Right lobe of liver (tissue), 6 donors: ENCODE measurements around the gene PRR5L. TPM values are rescaled to one million over a fixed set of nuclear protein-coding genes. Genes with fewer than 3 reads are reported as not detected.

Experiments
- ATAC-seq, 4 donors: fragments of 200-7000 bp; cut with Tn5 transposase; one replicate each; pipeline ENCODE4 v1.9.1; 2020; ENCODE audit warnings: mild to moderate bottlenecking in 4 of 4, moderate library complexity in 4 of 4
- DNase-seq, 3 donors: peaks; one replicate each; pipeline ENCODE4 v3.0.0-alpha.2; 2020
- H3K27ac ChIP-seq, 3 donors: fragments of 200-600 bp; one replicate each; pipeline ENCODE4 v1.8.0; 2022
- H3K27me3 ChIP-seq, 2 donors: fragments of 200-600 bp; one replicate each; pipeline ENCODE4 v1.8.0; 2022
- H3K36me3 ChIP-seq, 4 donors: fragments of 200-600 bp; sonication (generic) in 1 of 4; one replicate each; pipeline versions ENCODE4 v1.5.1 to v1.8.0; 2017 to 2022; ENCODE audit warnings: control low read depth in 1 of 4
- H3K4me1 ChIP-seq, 4 donors: fragments of 200-600 bp; sonication (generic) in 1 of 4; one replicate each; pipeline versions ENCODE4 v1.5.1 to v1.8.0; 2017 to 2022; ENCODE audit warnings: control low read depth in 1 of 4
- H3K4me3 ChIP-seq, 3 donors: fragments of 200-600 bp; one replicate each; pipeline ENCODE4 v1.8.0; 2022
- H3K9me3 ChIP-seq, 4 donors: fragments of 200-600 bp; sonication (generic) in 1 of 4; one replicate each; pipeline versions ENCODE4 v1.5.1 to v1.8.0; 2017 to 2022; ENCODE audit warnings: control low read depth in 1 of 4
- CTCF ChIP-seq, 4 donors: fragments of 200-600 bp in 3 of 4; fragments of 450-650 bp in 1 of 4; IDR thresholded peaks; one replicate each; pipeline versions ENCODE4 v1.5.1 to v1.8.0; 2016 to 2022; ENCODE audit warnings: antibody characterized with exemption in 4 of 4, mild to moderate bottlenecking in 2 of 4
- POLR2A ChIP-seq: fragments of 450-650 bp; IDR thresholded peaks from one replicate; pipeline ENCODE4 v1.6.1; 2017; ENCODE audit warnings: antibody characterized with exemption, mild to moderate bottlenecking
- WGBS: methylation state at CpG from one replicate; pipeline ENCODE4 v1.1.6; 2018; ENCODE audit warnings: low coverage, low lambda C conversion rate; ENCODE audit not compliant: insufficient coverage; ENCODE audit errors: missing lambda C conversion rate; 5-methylcytosine and 5-hydroxymethylcytosine counted together
- intact Hi-C, 2 donors: fragments of 100-400 bp; cut with DNase I; formaldehyde crosslinking; loops; one replicate each; pipeline versions ENCODE4 v1.11.2 to v1.14.1; 2022
- total RNA-seq, 6 experiments: library from RNA; depleted of rRNA in 2 of 6; stranded (reverse); fragments of >200 nt in 2 of 6; fragmentation: NEBNext Ultra II Directional in 3 of 6; extraction: Animal tissue kit (Norgen Biotek cat#: 25700) in 3 of 6; gene quantifications; one replicate each; pipeline versions ENCODE4 v1.1.0 to v1.2.4, GENCODE V29; 2016 to 2023
- donor health status: DM: no; HTN: yes; CAD: no.
- donor health status: DM: no; HTN: no; CAD: no.
- donor health status: DM: no; HTN: no; CAD: no.
- donor health status: DM: no; HTN: yes; CAD: no.
- donor health status: DM: no; HTN: yes; CAD: no.

The PRR5L gene
- total RNA-seq, 6 experiments from 2014 or later, result 2.2 to 4.5 (median 2.3) TPM

- H3K9me3 ChIP-seq, result no peaks in the 10 kb centered on the region
- H3K4me1 ChIP-seq, result peaks cover 0 to 10% (median 0%) of the 10 kb centered on the region in 4 donors
- DNase-seq (no peak), ATAC-seq (no peak)
- intact Hi-C loops, result no loop called here
- TF ChIP-seq CTCF (IDR thresholded peaks at IDR 0.05), result no peak
- TF ChIP-seq POLR2A, result no peak
- H3K4me3 ChIP-seq, result no peak overlapping the region
- H3K36me3 ChIP-seq, result no peaks in the 10 kb centered on the region
- WGBS, result 51% methylated on average over 4 of the region's 4 CpGs
- H3K27ac ChIP-seq, result no peak overlapping the region
- H3K27me3 ChIP-seq, result no peaks in the 10 kb centered on the region
These were observed 84.9 kb downstream of the PRR5L start for GRCh38 chr11:36381015-36381360.

- Histone ChIP-seq H3K4me3 (no peak overlapping the region), H3K4me1 (no peaks in the 10 kb centered on the region), H3K36me3 (no peaks in the 10 kb centered on the region), H3K9me3 (no peaks in the 10 kb centered on the region), H3K27ac (no peak overlapping the region), H3K27me3 (no peaks in the 10 kb centered on the region)
- ATAC-seq (no peak), DNase-seq (no peak)
- WGBS, result 38% methylated on average over 1 of the region's 1 CpG
- TF ChIP-seq POLR2A, result no peak
- no peak for TF ChIP-seq CTCF (IDR thresholded peaks at IDR 0.05)
- intact Hi-C loops, result no loop called here
These were observed 87.1 kb downstream of the PRR5L start for GRCh38 chr11:36383195-36383594.

- Histone ChIP-seq H3K4me3 (no peak overlapping the region), H3K4me1 (no peaks in the 10 kb centered on the region), H3K27me3 (no peaks in the 10 kb centered on the region), H3K9me3 (no peaks in the 10 kb centered on the region), H3K27ac (no peak overlapping the region), H3K36me3 (no peaks in the 10 kb centered on the region)
- no peak for DNase-seq
- peak in 2 of 4 donors; percentile 37 to 43 for ATAC-seq
- intact Hi-C loops, result no loop called here
- no peak for TF ChIP-seq CTCF (IDR thresholded peaks at IDR 0.05)
- TF ChIP-seq POLR2A, result no peak
- 56% methylated on average over 9 of the region's 9 CpGs for WGBS
These were observed 89.3 kb downstream of the PRR5L start for GRCh38 chr11:36385121-36385970.

DNA sequence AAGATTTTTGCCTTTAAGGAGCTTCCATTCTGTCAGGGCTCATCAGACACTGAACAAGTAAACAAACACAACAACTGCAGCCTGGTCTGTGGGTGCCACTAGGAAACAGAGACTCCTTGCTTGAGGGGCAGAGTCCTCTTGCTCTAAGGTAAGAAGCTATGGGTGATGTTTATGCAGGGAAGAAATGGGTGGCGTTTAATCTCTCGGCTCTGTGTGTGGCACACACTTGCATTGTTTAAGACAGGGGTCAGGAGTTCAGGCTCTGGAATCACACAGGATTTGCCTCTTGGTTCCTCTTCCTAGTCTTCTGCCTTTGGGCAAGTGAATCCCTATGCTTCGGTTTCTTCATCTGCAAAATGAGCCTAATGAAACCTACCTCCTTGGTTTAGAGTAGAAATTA is 90.3 kb downstream of the PRR5L start:
- Histone ChIP-seq H3K27ac (no peak overlapping the region), H3K36me3 (no peaks in the 10 kb centered on the region), H3K4me1 (no peaks in the 10 kb centered on the region), H3K27me3 (no peaks in the 10 kb centered on the region), H3K9me3 (no peaks in the 10 kb centered on the region), H3K4me3 (no peak overlapping the region)
- intact Hi-C loops, result no loop called here
- WGBS, result 88% methylated on average over 1 of the region's 3 CpGs
- TF ChIP-seq CTCF (IDR thresholded peaks at IDR 0.05), result no peak
- no peak for TF ChIP-seq POLR2A
- DNase-seq (no peak), ATAC-seq (peak in 1 of 4 donors; percentile 13)
